K562 (cell line): ENCODE data around the gene FGFRL1. TPM values are rescaled to one million over a fixed set of nuclear protein-coding genes. Genes with fewer than 3 reads are reported as not detected.

ENCODE experiments used
- CHD2 ChIP-seq: IDR thresholded peaks from 2 replicates; pipeline ENCODE4 v1.6.1; 2011; ENCODE audit warnings: low read depth, low read length
- CXXC5 ChIP-seq: fragments of 250-450 bp; sonication (Bioruptor Pico); IDR thresholded peaks from 2 replicates; pipeline ENCODE4 v1.8.0; 2022; ENCODE audit warnings: inconsistent platforms, mild to moderate bottlenecking, moderate library complexity
- GTF2E2 ChIP-seq: fragments of 200-800 bp; sonication (Bioruptor generic); IDR thresholded peaks from 2 replicates; pipeline ENCODE4 v1.6.1; 2016; ENCODE audit warnings: missing genetic modification characterization, missing compliant biosample characterization
- ILK ChIP-seq: fragments of 450-650 bp; IDR thresholded peaks from 2 replicates; pipeline ENCODE4 v1.6.1; 2016; ENCODE audit warnings: missing genetic modification characterization, low read depth, mild to moderate bottlenecking, missing compliant biosample characterization, moderate library complexity, borderline replicate concordance
- NELFE ChIP-seq: IDR thresholded peaks from 2 replicates; pipeline ENCODE4 v1.6.1; 2011; ENCODE audit warnings: mild to moderate bottlenecking; ENCODE audit not compliant: insufficient read depth, insufficient read length
- PHF8 ChIP-seq: fragments of 200-600 bp; sonication (generic); IDR thresholded peaks from 2 replicates; pipeline ENCODE4 v1.6.1; 2012; ENCODE audit warnings: mixed run types, mild to moderate bottlenecking, inconsistent platforms, low read length, moderate library complexity, borderline replicate concordance
- RFX7 ChIP-seq: fragments of 250-450 bp; sonication (Bioruptor Pico); IDR thresholded peaks from 2 replicates; pipeline ENCODE4 v1.5.1; 2021; ENCODE audit warnings: mild to moderate bottlenecking
- TCF3 ChIP-seq: sonication (generic); formaldehyde crosslinking; IDR thresholded peaks from 2 replicates; pipeline ENCODE4 v1.4.0; 2020; ENCODE audit warnings: mild to moderate bottlenecking, missing genetic modification reagents
- TOE1 ChIP-seq, 2 experiments: fragments of 450-650 bp in 1 of 2; sonication (generic) in 1 of 2; formaldehyde crosslinking in 1 of 2; IDR thresholded peaks; 2 replicates each; pipeline versions ENCODE4 v1.7.1 to v1.8.0; 2016 to 2022; ENCODE audit warnings: borderline replicate concordance in 2 of 2, mild to moderate bottlenecking in 2 of 2, antibody characterized with exemption in 1 of 2, inconsistent platforms in 1 of 2, low read depth in 1 of 2, missing genetic modification reagents in 1 of 2, moderate library complexity in 1 of 2
- ZBTB8A ChIP-seq: fragments of 450-650 bp; IDR thresholded peaks from 2 replicates; pipeline ENCODE4 v1.6.1; 2018; ENCODE audit warnings: mild to moderate bottlenecking, moderate library complexity; ENCODE audit not compliant: partially characterized antibody
- ZNF316 ChIP-seq: fragments of 450-650 bp; IDR thresholded peaks from 2 replicates; pipeline ENCODE4 v1.6.1; 2016
- polyA plus RNA-seq, 8 experiments: library from polyadenylated mRNA; depleted of rRNA in 4 of 8; stranded (reverse) in 5 of 8; unstranded in 3 of 8; fragments of >200 nt; fragmentation: Nextera tagmentation in 2 of 8; fragmentation: Illumina TruSeq in 1 of 8; extraction: Ambion mirVana in 2 of 8; extraction: Trizol in 1 of 8; gene quantifications; 2 replicates each; pipeline versions ENCODE4 v1.2.1 to v1.2.3, GENCODE V29; 2011 to 2014; ENCODE audit warnings: inconsistent platforms in 1 of 8, missing spikeins in 1 of 8
- total RNA-seq, 7 experiments: library from RNA; depleted of rRNA in 6 of 7; stranded (reverse); fragments of >200 nt in 6 of 7; fragmentation: Illumina TruSeq in 2 of 7; extraction: Trizol in 2 of 7; gene quantifications; 2 replicates each; pipeline versions ENCODE4 v1.2.1 to v1.2.3, GENCODE V29; 2011 to 2021; ENCODE audit warnings: low replicate concordance in 1 of 7
- TF ChIP-seq, protein P1 (sequence below): fragments of 250-450 bp; sonication (Bioruptor Pico); IDR thresholded peaks from 2 replicates; pipeline ENCODE4 v1.5.0; 2021
- TF ChIP-seq, protein P2 (sequence below), 3 experiments: IDR thresholded peaks in 2 of 3; conservative IDR thresholded peaks in 1 of 3; 2 replicates each; pipeline ENCODE4 v1.5.1; 2011 to 2012; ENCODE audit warnings: low read length in 3 of 3, mild to moderate bottlenecking in 3 of 3, control low read depth in 2 of 3, improper control_type of control experiment in 1 of 3, inconsistent platforms in 1 of 3, low read depth in 1 of 3, mixed read lengths in 1 of 3, moderate library complexity in 1 of 3; ENCODE audit not compliant: insufficient read depth in 2 of 3
- TF ChIP-seq, protein P3 (sequence below): sonication (generic); formaldehyde crosslinking; IDR thresholded peaks from 2 replicates; pipeline ENCODE4 v1.9.0; 2022; ENCODE audit warnings: mild to moderate bottlenecking, missing genetic modification reagents
- TF ChIP-seq, protein P4 (sequence below): sonication (generic); formaldehyde crosslinking; IDR thresholded peaks from 2 replicates; pipeline ENCODE4 v1.8.0; 2022; ENCODE audit warnings: mild to moderate bottlenecking, missing genetic modification reagents
- TF ChIP-seq, protein P5 (sequence below): IDR thresholded peaks from 2 replicates; pipeline ENCODE4 v1.6.1; 2012; ENCODE audit warnings: low read depth, low read length, improper control_type of control experiment, borderline replicate concordance
- TF ChIP-seq, protein P6 (sequence below): fragments of 450-650 bp; formaldehyde crosslinking; IDR thresholded peaks from 2 replicates; pipeline ENCODE4 v1.4.0; 2020; ENCODE audit warnings: mild to moderate bottlenecking

FGFRL1 gene
- total and polyA plus RNA-seq, 9 of the 15 experiments (the other 6 are each of a cell fraction or from before 2014, with no cell fraction given), result 0.34 to 49.9 (median 14.6) TPM

DNA sequence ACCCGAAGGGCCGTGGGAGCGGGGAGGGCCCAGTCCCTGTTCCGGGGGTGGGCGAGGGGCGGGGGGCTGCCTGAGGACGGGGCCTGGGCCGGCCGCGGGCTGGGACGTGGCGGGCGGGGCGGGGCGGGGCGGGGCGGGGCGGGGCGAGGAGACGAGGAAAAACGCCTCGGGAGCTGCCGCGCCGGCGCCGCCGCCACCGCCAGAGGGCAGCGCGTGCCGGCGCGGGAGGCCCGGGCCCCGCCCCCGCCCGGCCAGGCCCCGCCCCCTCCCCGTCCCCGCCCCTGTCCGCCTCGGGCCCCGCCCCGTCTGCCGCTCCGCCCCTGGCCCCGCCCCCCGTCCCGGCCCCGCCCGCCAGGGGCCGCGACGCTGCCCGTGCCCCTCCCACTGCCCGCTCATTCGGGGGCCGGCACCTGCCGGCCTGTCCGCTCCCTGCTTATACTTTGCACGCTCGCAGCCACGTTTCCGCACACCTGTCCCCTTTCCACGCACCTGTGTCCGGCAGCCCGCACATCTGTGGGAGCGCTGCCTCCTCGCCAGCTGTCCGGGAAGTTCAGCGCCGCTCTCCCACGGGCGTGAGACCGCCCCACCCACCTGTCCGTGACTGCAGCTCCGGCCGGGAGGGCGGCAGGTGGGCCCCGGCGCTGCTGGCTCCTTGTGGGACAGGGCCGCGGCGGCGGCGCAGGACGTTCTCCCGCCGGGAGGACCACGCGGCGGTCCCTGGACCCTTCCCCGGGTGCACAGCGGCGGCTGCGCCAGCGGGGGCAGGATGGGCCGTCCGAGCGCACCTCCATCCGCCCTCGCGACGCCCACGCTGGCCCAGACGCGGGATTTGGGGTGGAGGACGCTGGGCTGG, 1.7 kb upstream of the FGFRL1 start (continued):
- TF ChIP-seq, protein P1, sequence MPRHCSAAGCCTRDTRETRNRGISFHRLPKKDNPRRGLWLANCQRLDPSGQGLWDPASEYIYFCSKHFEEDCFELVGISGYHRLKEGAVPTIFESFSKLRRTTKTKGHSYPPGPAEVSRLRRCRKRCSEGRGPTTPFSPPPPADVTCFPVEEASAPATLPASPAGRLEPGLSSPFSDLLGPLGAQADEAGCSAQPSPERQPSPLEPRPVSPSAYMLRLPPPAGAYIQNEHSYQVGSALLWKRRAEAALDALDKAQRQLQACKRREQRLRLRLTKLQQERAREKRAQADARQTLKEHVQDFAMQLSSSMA (CRISPR knock-in tag), result 0 out of 2 replicates have a peak, but pooled peaks have one; percentile 39
- TF ChIP-seq PHF8 (peak; percentile 39; the same call in 1 of the 2 replicates), ILK (tag) (no peak), ZNF316 (peak; percentile 51), RFX7 (CRISPR knock-in tag) (no peak), GTF2E2 (tag) (no peak), NELFE (no peak), TOE1 (IDR thresholded peaks at IDR 0.05; ENCODE audit: borderline replicate concordance) (no peak), TOE1 (CRISPR knock-in tag; IDR thresholded peaks at IDR 0.05; ENCODE audit: borderline replicate concordance, low read depth) (peak; percentile 83; the same call in 1 of the 2 replicates), ZBTB8A (no peak), CHD2 (no peak), TCF3 (CRISPR knock-in tag) (no peak), CXXC5 (CRISPR knock-in tag) (peak; percentile 37; the same call in 1 of the 2 replicates)
- TF ChIP-seq, protein P2, sequence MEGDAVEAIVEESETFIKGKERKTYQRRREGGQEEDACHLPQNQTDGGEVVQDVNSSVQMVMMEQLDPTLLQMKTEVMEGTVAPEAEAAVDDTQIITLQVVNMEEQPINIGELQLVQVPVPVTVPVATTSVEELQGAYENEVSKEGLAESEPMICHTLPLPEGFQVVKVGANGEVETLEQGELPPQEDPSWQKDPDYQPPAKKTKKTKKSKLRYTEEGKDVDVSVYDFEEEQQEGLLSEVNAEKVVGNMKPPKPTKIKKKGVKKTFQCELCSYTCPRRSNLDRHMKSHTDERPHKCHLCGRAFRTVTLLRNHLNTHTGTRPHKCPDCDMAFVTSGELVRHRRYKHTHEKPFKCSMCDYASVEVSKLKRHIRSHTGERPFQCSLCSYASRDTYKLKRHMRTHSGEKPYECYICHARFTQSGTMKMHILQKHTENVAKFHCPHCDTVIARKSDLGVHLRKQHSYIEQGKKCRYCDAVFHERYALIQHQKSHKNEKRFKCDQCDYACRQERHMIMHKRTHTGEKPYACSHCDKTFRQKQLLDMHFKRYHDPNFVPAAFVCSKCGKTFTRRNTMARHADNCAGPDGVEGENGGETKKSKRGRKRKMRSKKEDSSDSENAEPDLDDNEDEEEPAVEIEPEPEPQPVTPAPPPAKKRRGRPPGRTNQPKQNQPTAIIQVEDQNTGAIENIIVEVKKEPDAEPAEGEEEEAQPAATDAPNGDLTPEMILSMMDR (IDR thresholded peaks at IDR 0.05 in 2 of 3, conservative IDR thresholded peaks at IDR 0.05 in 1 of 3; ENCODE audit: insufficient read depth in 2 of 3, low read depth in 1 of 3, low read length in 3 of 3), result peak in 2 of 3 experiments; percentile 35 to 55; a peak in 4 of 6 replicates
- TF ChIP-seq, protein P3, sequence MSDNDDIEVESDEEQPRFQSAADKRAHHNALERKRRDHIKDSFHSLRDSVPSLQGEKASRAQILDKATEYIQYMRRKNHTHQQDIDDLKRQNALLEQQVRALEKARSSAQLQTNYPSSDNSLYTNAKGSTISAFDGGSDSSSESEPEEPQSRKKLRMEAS, result peak; percentile 85
- TF ChIP-seq, protein P4, sequence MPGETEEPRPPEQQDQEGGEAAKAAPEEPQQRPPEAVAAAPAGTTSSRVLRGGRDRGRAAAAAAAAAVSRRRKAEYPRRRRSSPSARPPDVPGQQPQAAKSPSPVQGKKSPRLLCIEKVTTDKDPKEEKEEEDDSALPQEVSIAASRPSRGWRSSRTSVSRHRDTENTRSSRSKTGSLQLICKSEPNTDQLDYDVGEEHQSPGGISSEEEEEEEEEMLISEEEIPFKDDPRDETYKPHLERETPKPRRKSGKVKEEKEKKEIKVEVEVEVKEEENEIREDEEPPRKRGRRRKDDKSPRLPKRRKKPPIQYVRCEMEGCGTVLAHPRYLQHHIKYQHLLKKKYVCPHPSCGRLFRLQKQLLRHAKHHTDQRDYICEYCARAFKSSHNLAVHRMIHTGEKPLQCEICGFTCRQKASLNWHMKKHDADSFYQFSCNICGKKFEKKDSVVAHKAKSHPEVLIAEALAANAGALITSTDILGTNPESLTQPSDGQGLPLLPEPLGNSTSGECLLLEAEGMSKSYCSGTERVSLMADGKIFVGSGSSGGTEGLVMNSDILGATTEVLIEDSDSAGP (CRISPR knock-in tag), result no peak
- TF ChIP-seq, protein P5, sequence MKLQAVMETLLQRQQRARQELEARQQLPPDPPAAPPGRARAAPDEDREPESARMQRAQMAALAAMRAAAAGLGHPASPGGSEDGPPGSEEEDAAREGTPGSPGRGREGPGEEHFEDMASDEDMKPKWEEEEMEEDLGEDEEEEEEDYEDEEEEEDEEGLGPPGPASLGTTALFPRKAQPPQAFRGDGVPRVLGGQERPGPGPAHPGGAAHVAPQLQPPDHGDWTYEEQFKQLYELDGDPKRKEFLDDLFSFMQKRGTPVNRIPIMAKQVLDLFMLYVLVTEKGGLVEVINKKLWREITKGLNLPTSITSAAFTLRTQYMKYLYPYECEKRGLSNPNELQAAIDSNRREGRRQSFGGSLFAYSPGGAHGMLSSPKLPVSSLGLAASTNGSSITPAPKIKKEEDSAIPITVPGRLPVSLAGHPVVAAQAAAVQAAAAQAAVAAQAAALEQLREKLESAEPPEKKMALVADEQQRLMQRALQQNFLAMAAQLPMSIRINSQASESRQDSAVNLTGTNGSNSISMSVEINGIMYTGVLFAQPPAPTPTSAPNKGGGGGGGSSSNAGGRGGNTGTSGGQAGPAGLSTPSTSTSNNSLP, result no peak
- TF ChIP-seq, protein P6, sequence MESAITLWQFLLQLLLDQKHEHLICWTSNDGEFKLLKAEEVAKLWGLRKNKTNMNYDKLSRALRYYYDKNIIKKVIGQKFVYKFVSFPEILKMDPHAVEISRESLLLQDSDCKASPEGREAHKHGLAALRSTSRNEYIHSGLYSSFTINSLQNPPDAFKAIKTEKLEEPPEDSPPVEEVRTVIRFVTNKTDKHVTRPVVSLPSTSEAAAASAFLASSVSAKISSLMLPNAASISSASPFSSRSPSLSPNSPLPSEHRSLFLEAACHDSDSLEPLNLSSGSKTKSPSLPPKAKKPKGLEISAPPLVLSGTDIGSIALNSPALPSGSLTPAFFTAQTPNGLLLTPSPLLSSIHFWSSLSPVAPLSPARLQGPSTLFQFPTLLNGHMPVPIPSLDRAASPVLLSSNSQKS, result no peak
